SK-N-SH (cell line): ENCODE data around the gene COL23A1.

Source experiments
- CTCF ChIP-seq: fragments of 200-600 bp; sonication (generic); IDR thresholded peaks from 2 replicates; pipeline ENCODE4 v1.6.1; 2017; ENCODE audit warnings: antibody characterized with exemption, mild to moderate bottlenecking, moderate library complexity
- EP300 ChIP-seq, 2 experiments: IDR thresholded peaks; 2 replicates each; pipeline versions ENCODE4 v1.4.0 to v1.6.1; 2012; ENCODE audit warnings: borderline replicate concordance in 1 of 2, low read depth in 1 of 2, low read length in 1 of 2
- FOXJ3 ChIP-seq: sonication (generic); formaldehyde crosslinking; IDR thresholded peaks from 2 replicates; pipeline ENCODE4 v1.5.1; 2020; ENCODE audit warnings: mild to moderate bottlenecking, missing genetic modification reagents
- POLR2AphosphoS5 ChIP-seq: IDR thresholded peaks from 2 replicates; pipeline ENCODE4 v1.6.1; 2012; ENCODE audit warnings: low read depth, low read length
- RAD21 ChIP-seq: IDR thresholded peaks from 2 replicates; pipeline ENCODE4 v1.6.1; 2012; ENCODE audit warnings: mild to moderate bottlenecking, low read length
- RFX5 ChIP-seq: IDR thresholded peaks from 2 replicates; pipeline ENCODE4 v1.6.1; 2012; ENCODE audit warnings: mild to moderate bottlenecking, improper control_type of control experiment, low read length
- TAF1 ChIP-seq: IDR thresholded peaks from 2 replicates; pipeline ENCODE4 v1.6.1; 2012; ENCODE audit warnings: low read depth, mild to moderate bottlenecking, low read length, moderate library complexity, borderline replicate concordance
- USF1 ChIP-seq: IDR thresholded peaks from 2 replicates; pipeline ENCODE4 v1.4.0; 2012; ENCODE audit warnings: low read depth, borderline replicate concordance
- YY1 ChIP-seq: IDR thresholded peaks from 2 replicates; pipeline ENCODE4 v1.4.0; 2012; ENCODE audit warnings: low read depth, mild to moderate bottlenecking

- no peak for TF ChIP-seq TAF1
- TF ChIP-seq CTCF: no peak
- no peak for TF ChIP-seq POLR2AphosphoS5
- TF ChIP-seq USF1: no peak
- no peak for TF ChIP-seq YY1
- TF ChIP-seq EP300 (IDR thresholded peaks at IDR 0.05; ENCODE audit: borderline replicate concordance in 1 of 2, low read depth in 1 of 2, low read length in 1 of 2): no peak
- TF ChIP-seq RFX5: no peak
- TF ChIP-seq RAD21: no peak
- TF ChIP-seq FOXJ3 (CRISPR knock-in tag): no peak
Observed at GRCh38 chr5:178530526-178530925, 59.7 kb downstream of the COL23A1 start.
